HG03139 (cell line): ENCODE measurements around the gene S100A11.
"Not testable (repeated sequence)": the region's sequence is repeated elsewhere in the genome, so short reads cannot be mapped to it uniquely, and the experiment has no call there.

Experiments
- ATAC-seq: cut with Tn5 transposase; IDR thresholded peaks from one replicate; pipeline ENCODE4 v1.9.1; 2021; ENCODE audit not compliant: unreplicated experiment

Gene S100A11

DNA sequence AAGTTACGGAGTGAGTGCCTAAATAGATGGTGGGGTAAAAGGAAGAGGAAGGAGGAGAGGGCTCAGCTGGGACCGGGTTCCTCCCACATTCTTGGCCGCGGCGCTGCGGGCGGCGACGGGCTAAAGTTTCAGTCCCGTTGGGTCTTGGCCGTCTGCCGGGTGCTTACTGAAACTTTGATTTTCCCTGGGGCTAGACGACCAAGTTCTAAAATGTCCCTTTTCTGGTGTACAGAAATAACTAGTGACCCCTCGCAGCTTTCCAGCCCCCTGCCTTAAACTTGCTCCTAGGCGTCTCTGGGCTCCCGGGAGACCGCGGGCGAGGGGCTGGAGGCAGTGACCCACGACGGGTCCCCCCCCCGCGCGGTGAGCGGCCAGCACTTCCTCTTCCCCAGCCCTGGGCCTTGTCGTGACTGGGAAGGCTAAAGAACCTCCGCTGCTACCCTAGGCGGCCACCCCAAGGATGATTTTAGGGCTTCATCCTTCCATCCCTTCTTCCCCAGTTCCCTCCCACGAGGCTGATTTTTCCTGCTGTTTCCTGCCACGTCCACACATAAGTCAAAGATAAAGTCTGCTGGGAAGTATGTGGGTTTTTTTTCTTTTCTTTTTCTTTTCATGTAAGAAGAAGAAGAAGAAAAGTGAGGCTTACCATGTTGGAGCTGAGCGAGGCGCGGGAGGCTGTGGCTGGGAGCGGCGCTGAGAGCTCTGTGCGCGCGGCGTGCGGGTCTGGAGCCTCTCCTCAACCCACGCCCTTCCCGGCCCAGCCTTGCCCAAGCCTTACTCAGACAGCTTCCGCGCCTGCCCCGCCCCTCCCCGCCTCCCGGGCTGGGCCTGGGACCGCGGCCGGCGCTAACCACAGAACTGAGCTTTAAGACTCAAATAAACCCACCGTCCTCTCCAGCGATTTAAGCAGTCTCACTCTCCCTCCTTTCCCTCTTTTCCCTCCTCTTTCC is at the start of gene S100A11:
Gene S100A11, minus strand, starts transcription at position 738 of the 950 bp plus-strand sequence. Its CDS starts 89 bp downstream, at position 649.
- ATAC-seq: peak; percentile 39

DNA sequence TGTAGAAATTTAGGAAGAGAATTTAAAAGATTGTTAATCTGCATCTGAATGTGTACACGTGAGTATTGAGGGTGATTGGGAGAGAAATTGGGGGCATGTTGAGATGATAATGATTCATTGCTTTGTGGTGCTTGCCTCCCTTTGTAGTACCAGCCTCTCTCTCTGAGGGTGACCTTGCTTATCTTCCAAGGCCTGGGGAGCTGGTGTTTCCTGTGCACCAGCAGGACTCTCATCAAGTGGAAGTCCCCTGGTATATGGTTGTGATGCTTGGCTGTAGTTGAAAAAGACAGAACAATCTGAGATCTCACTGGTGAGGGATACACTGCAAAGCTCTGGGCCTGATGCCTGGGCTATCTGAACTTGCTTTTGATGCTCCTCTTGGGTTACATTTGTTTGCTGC is 48.0 kb upstream of the S100A11 start:
- ATAC-seq: no peak

DNA sequence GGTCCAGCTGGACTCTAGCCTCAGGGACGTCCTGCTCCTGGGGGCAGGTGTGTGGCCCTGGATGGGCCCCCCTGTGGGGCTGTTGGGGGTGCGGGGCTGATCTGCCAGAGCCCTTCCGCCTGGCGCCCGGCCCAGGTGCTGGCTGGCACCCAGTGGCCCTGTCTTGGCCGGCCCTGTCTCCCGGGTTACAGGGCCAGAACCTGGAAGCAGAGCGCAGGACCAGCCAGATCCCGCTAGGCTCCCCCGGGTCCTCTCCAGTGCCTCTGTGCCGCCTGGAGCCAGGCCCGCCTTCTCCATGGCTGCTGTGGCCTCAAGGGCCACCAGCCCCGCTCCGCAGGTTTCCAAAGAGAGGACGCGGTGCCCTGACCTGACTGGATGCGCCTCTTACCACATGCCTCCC is 44.2 kb upstream of the S100A11 start:
- ATAC-seq: not testable (repeated sequence)

DNA sequence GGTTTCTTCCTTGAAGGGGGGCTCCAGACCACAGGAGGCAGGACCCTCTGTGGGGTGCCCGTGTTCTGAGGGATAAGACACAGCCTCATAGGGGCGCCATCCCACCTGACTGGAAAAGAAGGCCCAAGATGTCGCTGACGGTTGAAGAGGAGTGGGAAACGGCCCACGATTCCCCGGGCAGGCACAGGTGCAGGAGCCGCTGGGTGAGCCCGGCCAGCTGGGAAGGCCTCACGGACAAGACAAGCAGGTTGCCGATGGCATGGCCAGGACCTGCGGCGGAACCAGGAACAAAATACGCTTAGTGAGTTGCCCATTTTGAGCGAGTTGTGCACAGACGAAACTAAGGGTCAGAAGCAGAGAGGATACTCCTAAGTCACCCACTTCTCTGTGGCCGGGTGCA is 43.7 kb upstream of the S100A11 start:
- not testable (repeated sequence) for ATAC-seq

DNA sequence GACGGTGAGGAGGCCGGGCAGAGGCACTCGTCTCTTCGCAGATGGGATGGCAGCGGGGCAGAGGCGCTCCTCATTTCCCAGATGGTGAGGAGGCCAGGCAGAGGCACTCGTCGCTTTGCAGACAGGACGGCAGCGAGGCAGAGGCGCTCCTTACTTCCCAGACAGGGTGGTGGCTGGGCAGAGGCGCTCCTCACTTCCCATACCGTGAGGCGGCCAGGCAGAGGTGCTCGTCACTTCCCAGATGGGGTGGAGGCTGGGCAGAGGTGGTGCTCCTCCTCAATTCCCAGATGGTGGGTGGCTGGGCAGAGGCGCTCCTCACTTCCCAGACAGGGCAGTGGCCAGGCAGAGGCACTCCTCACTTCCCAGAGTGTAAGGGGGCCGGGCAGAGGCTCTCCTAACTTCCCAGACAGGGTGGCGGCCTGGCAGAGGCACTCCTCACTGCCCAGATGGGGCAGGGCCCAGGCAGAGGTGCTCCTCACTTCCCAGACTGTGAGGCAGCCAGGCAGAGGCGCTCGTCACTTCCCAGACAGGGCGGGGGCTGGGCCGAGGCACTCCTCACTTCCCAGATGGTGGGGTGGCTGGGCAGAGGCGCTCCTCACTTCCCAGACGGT is 42.1 kb upstream of the S100A11 start:
- no peak for ATAC-seq

DNA sequence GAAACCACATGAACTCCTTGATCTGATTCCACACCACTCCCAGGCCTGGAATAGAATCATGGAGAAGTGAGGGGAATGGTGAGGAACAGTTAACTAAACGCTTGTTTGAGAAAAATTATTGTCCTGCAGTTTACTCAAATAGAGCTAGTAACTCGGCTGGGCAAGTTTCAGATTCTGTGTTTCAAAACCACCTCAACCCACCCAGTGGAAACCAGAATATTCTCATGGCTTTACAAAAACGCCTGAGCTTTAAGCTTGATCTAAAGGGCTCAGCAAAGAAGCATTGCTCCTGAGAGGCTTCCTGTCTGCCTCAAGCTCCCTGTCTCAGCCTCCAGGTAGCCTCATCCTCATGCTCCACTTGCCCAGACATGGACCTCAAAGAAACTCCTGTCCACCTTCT is 35.5 kb upstream of the S100A11 start:
- no peak for ATAC-seq

DNA sequence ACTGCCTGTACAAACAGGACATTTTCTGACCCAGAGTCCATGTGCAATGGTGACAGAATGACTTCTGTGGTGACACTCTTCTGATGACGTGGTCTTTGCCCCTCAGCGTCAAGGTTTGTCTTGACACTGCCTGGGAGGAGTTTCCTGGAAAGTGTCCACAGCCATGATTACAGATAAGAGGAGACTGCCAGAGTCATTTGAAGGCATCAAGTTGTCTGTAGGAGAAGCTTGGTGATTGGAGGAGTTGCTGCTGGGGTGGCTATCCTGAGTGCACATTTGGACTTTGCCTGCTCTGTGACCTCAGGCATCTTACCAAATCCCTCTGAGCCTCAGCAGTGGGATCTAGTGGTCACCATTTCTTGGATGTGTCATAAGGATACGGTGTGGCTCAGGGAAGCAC is 34.3 kb upstream of the S100A11 start:
- ATAC-seq: no peak

DNA sequence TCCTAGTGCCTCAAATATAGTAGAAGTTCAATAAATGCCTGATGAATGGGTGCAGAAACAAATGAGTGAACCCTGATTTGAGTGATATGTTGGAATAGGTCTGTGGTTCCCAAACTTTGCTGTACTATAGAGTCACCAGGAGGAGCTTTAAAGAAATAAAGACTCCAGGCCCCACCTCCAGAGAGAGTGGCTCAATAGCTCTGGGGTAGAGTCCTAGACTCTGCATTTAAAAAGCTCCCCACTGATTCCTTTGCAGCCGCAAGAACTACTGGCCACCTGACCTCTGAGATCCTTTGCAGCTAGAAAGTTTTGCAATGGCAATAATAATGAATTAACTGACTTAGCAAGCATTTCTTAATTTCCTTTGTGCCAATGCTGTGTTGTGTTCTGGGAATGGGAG is 31.1 kb upstream of the S100A11 start:
- no peak for ATAC-seq

DNA sequence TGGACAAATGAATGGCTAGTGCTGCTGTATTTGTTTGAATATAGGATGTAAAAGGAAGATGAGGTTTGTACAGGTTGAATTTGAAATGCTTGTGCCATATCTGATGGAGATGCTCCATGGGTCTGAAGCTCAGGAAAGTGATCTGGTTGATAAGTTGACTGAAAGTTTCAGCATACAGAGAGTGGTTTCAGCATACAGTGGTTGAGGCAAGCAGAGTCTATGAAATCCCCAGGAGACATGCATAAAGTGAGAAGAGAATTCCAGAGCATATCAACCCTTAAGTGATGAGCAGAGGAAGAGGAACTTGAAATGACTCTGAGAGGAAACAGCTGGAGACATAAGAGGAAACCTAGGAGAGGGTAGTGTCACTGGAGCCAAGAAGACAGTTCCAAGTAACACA is 30.3 kb upstream of the S100A11 start:
- ATAC-seq: no peak

DNA sequence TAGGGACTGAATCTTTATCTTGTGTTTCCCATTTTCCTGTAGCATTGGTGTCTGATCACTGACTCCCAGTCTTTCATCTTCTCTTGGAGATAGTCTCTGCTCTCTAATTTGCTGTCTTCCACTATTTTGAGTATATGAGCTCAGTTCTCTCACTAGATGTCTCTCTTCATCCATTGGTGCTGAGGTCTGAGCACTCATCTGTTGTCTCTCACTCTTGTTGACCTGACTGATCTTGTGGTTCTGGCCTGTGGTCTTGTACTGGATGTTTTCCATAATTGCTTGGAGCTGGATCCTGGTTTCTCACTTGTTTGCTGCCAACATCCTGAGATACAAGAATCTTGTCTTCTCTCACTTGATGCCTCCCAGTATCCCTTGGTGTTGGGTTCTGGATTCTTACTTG is 25.1 kb upstream of the S100A11 start:
- ATAC-seq: no peak

DNA sequence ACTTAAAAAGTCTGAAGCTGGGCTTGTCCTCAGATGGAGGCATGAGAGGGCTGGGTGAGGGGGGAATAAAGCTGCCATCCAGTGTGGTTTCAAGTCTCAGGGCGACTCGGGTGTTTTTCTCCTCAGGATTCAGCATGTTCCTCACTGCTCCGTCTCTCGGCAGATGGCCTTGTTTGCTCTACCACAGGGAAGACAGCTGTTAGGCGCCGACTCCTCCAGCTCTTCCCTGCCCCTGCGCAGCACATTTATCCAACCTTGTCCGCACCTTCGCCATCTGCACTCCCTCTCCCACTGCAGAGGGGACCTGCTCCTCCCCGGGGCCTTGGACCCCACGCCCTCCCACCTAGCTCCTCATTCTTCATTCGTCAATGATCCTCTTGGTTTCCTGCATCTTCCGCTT is 16.6 kb upstream of the S100A11 start:
- no peak for ATAC-seq

DNA sequence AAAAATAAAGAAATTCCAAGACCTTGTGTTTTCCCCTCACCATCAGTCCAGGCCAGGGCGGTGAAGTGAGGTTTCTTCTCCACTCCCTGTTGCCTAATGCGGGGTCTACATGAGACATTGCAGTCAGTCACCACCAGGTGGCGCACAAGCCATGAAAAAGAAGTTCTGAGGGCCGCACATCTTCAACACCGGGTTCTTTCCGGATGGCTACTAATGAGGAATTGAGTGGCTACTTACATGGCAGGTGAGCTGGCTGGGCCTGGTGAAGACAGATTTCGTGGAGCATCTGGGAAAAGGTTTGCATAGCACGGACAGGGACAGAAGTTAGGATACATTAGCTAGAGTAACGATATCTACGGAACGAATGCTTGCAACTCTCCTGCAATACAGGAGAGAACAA is 15.8 kb upstream of the S100A11 start:
- no peak for ATAC-seq

DNA sequence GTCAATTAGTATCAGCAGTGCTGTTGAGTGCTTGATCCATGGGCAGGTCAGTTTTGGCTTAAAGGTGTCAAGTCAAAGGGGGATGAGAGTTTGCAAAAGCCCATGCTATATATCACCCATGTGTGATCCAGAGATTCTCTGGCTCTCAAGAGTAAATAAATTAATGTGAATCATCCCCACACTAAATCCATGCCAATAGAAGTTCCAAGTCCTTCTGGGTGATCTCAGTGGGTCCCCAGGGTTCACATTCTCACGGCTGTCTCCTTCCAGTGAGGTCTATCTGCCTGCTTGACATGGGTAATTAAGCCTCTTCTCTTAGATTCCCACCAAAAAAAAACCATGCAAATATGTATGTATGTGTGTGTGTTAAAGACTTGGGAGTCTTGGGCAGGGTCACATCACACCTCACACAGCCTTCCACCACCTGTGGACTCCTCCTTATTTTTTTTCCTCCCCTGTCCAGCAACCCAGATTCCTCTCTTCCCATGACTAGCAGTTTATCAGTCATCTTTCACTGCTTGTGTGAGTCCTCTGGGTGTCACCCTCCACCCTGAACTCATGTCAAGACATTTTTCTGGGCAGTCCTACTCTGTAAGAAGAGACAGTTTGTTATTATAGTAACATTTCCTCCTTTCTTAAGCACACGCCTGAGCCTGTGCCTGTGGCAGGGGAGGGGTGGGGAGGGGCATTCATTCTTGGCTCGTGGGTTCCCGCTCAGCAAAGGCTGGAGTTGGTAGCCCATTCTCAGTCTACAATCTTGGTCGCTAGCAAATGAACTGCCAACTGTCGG is 14.3 kb upstream of the S100A11 start:
- no peak for ATAC-seq

DNA sequence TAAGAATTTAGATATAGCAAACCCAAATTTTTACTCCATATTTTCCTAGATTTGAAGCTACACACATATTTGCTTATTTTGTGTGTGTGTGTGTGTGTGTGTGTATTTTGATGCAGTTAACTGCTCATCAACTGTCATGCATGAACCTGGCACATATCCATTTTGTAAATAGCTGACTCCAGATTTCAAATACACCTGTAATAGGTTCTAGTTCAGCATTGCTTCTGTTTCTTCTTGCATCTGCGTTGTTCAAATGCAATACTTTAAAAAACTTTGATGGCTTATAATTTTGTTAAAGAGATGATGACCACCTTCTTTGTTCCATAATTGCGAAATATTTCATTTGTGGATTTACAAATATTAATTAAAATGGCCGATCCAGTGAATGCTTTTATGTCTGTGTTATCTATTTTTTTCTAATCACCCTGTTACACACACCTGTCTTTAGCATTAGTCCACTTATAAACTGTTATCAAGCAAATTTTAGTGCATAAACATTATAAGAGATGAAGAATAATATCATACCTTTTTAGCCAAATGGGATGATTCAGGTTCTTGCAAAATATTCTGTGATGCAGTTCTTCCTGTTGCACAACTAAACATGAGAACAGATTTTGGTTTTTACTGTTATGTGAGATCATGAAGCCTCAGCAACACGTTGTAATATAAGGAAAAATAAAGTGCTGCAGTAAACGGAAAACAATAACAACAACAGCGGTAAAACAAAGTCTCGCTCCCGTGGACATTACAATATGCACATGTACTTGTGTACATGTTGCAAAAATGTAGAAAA is 12.7 kb upstream of the S100A11 start:
- no peak for ATAC-seq

DNA sequence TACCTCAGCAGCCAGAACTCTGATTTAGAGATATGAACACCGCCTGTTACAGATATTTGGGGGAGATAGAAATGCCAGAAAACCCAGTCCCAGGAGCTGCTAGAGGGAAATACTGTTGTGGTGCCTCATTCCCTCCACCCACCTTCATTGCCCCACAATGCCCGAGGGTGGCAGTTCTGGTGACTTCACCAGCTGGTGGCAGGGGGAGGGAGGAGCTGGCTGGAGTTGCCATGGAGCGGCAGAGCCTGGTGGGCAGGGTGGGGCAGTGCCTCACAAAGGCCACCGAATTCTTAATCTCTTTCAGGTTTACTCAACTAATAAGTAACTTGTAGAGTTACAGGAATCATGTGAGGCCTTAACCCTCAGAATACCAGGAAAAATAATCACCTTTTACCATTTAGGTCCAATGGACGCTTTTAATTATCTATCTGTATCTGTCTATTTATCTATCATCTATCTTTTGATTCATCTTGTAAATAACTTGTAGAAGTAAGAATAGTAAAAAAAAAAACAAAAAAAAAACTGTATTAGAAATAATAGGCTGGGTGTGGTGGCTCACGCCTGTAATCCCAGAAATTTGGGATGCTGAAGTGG is 11.7 kb upstream of the S100A11 start:
- peak; percentile 5 for ATAC-seq

DNA sequence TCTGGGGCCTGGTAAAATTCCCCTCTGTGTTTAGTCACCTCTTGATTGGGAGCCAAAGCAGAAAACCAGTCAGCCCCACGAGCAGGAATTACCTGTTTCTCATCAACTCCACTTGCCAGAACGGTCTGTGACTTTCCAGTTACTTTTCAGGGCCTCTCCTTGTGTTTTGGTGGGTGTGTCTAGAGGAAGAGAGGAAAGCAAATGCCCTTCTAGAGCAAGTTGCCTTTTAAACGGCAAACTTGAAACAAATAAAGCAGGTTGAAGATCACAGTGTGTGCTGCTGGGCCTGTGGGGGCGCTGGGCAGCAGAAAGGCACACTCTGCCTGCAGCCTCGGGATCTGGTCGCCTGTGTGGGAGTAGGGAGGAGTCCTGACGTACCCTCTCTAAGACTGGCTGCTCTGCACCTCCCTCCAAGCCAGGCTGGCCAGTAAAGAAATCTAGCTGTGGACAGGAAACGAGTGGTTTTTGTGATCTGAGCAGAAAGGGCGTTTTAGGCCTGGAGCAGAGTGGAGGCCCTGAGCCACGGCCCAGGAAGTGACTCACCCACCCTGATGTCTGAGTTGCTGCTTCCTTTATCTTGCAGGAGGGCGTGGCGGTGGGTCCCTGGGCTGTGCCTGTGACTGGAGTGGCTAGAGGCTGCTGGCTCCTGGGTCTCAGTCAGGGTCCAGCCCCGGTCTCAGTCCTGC is 11.1 kb upstream of the S100A11 start:
- ATAC-seq: peak; percentile 95

DNA sequence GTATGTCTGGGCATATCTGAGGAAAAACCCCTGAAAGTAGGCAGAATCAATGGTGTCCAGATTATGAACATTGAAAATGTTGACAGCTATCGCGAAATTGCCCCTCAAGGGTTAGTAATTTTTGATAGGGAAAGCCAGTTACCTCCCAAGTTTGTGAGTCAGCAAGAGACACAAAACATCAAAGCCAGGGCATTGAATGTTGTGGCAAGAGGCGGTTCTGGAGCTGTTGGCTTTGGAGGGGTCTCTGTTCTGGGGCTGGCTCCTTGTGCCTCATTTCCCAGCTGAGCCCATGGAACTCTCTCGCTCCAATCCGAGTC is 10.6 kb upstream of the S100A11 start:
- no peak for ATAC-seq

DNA sequence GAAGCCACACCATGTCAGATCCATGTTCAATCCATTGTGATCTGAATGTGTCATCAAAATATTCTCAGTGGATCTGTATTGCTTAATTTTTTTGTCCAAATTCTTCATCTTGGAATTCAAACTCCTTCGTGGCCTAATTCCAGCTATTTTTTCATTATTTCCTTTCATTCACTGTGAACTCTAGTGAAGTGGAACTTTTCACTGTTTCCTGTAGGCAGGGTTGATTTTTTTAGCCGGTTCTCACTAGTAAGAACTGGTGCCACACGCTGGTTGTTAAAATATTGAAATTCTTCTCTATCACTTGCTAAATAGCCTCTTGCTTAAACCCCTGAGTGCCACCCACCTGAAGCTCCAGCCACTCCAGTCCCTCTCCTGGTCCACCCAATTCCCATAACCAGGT is 7.6 kb upstream of the S100A11 start:
- ATAC-seq: no peak

DNA sequence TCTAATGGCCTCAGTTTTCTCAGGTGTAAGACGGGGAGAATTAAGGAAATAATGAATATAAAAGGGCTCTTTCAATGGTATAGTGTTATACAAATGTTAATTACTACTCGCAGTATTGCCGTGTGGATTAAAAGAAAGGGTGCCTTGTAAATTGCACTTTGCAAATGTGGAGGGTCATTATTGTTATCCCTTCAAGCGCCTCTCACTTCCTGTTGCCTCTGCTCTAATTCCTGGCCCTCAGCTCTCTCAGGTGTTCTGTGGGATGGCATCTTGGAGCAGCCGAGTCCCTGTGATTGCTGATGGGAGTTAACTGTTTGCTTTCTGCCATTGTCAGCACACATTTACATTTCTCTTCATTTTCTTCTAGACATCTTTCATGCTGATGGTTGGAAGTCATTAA is 7.1 kb upstream of the S100A11 start:
- ATAC-seq: no peak

DNA sequence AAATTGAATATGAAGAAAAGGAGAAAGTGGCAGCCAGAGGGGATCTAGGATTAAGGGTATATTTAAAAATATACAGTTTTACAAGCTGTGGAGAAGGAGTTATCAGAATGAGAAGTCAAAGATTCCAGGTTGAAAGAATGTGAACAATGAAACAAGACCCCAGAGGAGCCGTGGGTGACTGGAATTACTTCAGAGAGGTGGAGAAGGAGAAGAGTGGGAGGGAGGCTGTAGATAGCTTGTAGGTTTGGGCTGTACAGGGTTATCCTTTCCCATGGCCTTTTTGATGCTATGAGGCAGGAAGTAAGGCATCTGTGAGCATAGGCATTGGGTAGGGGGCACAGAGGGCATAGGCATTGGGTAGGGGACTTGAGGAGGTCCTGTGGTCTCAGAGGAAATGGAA is 5.2 kb upstream of the S100A11 start:
- ATAC-seq: no peak
